Neural cell (in vitro differentiated cells): ENCODE results near the gene MYBPC3. TPM values are rescaled to one million over a fixed set of nuclear protein-coding genes. Genes with fewer than 3 reads are reported as not detected.

Experiments
- H2AFZ ChIP-seq: fragments of 200-600, 300-800 bp; sonication (generic), shearing (Covaris generic); 2 replicates; pipeline ENCODE4 v1.6.0; 2014; ENCODE audit warnings: low read depth, mild to moderate bottlenecking, antibody characterized with exemption, low read length, moderate library complexity
- H3F3A ChIP-seq: fragments of 200-600 bp; shearing (Covaris generic); 2 replicates; pipeline ENCODE4 v1.6.1; 2016; ENCODE audit warnings: mild to moderate bottlenecking, moderate library complexity, mixed read lengths, antibody characterized with exemption, low read length; ENCODE audit not compliant: insufficient read depth, poor library complexity, severe bottlenecking
- H3K27ac ChIP-seq: fragments of 200-600, 300-800 bp; sonication (generic), shearing (Covaris generic); 2 replicates; pipeline ENCODE4 v1.5.1; 2014; ENCODE audit warnings: mild to moderate bottlenecking, low read length, moderate library complexity
- H3K27me3 ChIP-seq: fragments of 300-800, 200-600 bp; sonication (generic), shearing (Covaris generic); 2 replicates; pipeline ENCODE4 v1.6.0; 2014; ENCODE audit warnings: mild to moderate bottlenecking, low read depth, low read length, moderate library complexity; ENCODE audit not compliant: insufficient read depth
- H3K36me3 ChIP-seq: fragments of 300-800, 200-600 bp; sonication (generic), shearing (Covaris generic); 2 replicates; pipeline ENCODE4 v1.5.1; 2014; ENCODE audit warnings: mild to moderate bottlenecking, antibody characterized with exemption, low read length, moderate library complexity; ENCODE audit not compliant: insufficient read depth
- H3K4me2 ChIP-seq: fragments of 300-800, 200-600 bp; sonication (generic), shearing (Covaris generic); 2 replicates; pipeline ENCODE4 v1.6.0; 2014; ENCODE audit warnings: mild to moderate bottlenecking, low read length
- H3K4me3 ChIP-seq: fragments of 300-800, 200-600 bp; sonication (generic), shearing (Covaris generic); 2 replicates; pipeline ENCODE4 v1.5.1; 2014; ENCODE audit warnings: mild to moderate bottlenecking, low read length, moderate library complexity
- H3K79me2 ChIP-seq: fragments of 200-600 bp; shearing (Covaris generic); replicated peaks from 2 replicates; pipeline ENCODE4 v1.6.0; 2014; ENCODE audit warnings: mild to moderate bottlenecking, low read length, moderate library complexity; ENCODE audit not compliant: insufficient read depth
- H3K9ac ChIP-seq: fragments of 300-800, 200-600 bp; sonication (generic), shearing (Covaris generic); 2 replicates; pipeline ENCODE4 v1.6.1; 2016; ENCODE audit warnings: mild to moderate bottlenecking, low read length, mixed read lengths
- H3K9me2 ChIP-seq: fragments of 200-600 bp; shearing (Covaris generic); 2 replicates; pipeline ENCODE4 v1.6.1; 2016; ENCODE audit warnings: mild to moderate bottlenecking, low read length, mixed read lengths; ENCODE audit not compliant: insufficient read depth
- H3K9me3 ChIP-seq: fragments of 200-600, 300-800 bp; sonication (generic), shearing (Covaris generic); 2 replicates; pipeline ENCODE4 v1.6.1; 2016; ENCODE audit warnings: mild to moderate bottlenecking, mixed run types, low read length, moderate library complexity, mixed read lengths
- H4K20me1 ChIP-seq: fragments of 200-600 bp; shearing (Covaris generic); 2 replicates; pipeline ENCODE4 v1.6.1; 2016; ENCODE audit warnings: mild to moderate bottlenecking, mixed run types; ENCODE audit not compliant: insufficient read depth
- EP300 ChIP-seq: fragments of 450-650 bp; conservative IDR thresholded peaks from 2 replicates; pipeline ENCODE4 v1.6.1; 2014; ENCODE audit warnings: antibody characterized with exemption, mild to moderate bottlenecking, moderate library complexity; ENCODE audit not compliant: poor library complexity, severe bottlenecking
- EZH2 ChIP-seq: fragments of 200-600, 300-800 bp; shearing (Covaris generic), sonication (generic); IDR thresholded peaks from 2 replicates; pipeline ENCODE4 v1.6.1; 2014; ENCODE audit warnings: antibody characterized with exemption, low read length, borderline replicate concordance, mild to moderate bottlenecking; ENCODE audit not compliant: insufficient read depth, poor library complexity, severe bottlenecking
- MXI1 ChIP-seq: fragments of 450-650 bp; conservative IDR thresholded peaks from 2 replicates; pipeline ENCODE4 v1.6.1; 2014; ENCODE audit warnings: antibody characterized with exemption, mild to moderate bottlenecking; ENCODE audit not compliant: poor library complexity, severe bottlenecking
- POLR2AphosphoS5 ChIP-seq: IDR thresholded peaks from 2 replicates; pipeline ENCODE4 v1.6.1; 2012
- RAD21 ChIP-seq: fragments of 450-650 bp; conservative IDR thresholded peaks from 2 replicates; pipeline ENCODE4 v1.6.1; 2014; ENCODE audit warnings: antibody characterized with exemption, mild to moderate bottlenecking, moderate library complexity
- SMC3 ChIP-seq: fragments of 450-650 bp; conservative IDR thresholded peaks from 2 replicates; pipeline ENCODE4 v1.6.1; 2014; ENCODE audit warnings: antibody characterized with exemption, mild to moderate bottlenecking, moderate library complexity; ENCODE audit not compliant: poor library complexity
- TAF1 ChIP-seq: IDR thresholded peaks from 2 replicates; pipeline ENCODE4 v1.6.1; 2012; ENCODE audit warnings: low read depth
- polyA plus RNA-seq: library from polyadenylated mRNA; depleted of rRNA; stranded (reverse); fragments of >200 nt; gene quantifications from 2 replicates; pipeline ENCODE4 v1.2.3, GENCODE V29; 2014
- TF ChIP-seq, protein P1 (sequence below): IDR thresholded peaks from 2 replicates; pipeline ENCODE4 v1.6.1; 2012; ENCODE audit warnings: borderline replicate concordance
- TF ChIP-seq, protein P2 (sequence below): fragments of 450-650 bp; IDR thresholded peaks from 2 replicates; pipeline ENCODE4 v1.5.1; 2014; ENCODE audit warnings: antibody characterized with exemption, mild to moderate bottlenecking, moderate library complexity; ENCODE audit not compliant: poor library complexity, severe bottlenecking

Gene MYBPC3
- polyA plus RNA-seq, 1 donor from 2014 or later, result not detected

DNA sequence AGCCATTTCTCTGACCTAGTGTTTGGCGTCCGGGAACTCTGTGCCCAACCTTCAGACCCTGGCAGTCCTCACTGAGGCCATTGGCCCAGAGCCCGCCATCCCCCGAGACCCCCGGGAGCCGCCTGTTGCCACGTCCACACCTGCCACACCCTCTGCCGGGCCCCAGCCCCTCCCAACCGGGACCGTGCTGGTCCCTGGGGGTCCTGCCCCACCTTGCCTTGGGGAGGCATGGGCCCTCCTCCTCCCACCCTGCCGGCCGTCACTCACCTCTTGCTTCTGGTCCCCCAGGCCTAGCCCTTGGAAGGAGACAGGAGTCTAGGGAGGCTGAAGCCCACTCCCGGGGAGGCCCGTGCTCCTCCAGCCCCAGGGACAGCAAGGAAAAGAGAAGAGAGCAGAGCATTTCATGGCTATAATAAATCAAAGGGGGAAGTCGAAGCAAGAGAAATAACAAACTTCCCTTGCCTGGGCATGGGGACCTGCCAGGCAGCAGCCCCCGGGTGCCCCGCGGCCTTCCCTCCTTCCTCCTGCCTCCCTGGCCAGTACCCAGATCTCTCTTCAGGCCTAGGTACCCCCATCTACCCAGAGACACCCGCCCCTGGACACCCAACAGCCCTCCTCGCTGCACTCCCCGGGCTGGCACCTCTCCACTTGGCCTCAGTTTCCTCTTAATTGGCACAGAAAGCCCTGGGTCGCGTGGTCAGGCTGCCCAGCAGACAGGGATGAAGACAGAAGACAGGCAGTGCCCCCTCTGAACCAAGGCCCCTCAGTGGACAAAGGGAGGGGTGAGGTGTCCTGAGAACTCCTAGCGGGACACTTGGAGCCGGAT, 42.9 kb upstream of the MYBPC3 start:
- H3K27me3 ChIP-seq, result no peaks in the 10 kb centered on the region
- H3K9me2 ChIP-seq, result no peaks in the 10 kb centered on the region
- H4K20me1 ChIP-seq, result no peaks in the 10 kb centered on the region
- H3K9ac ChIP-seq, result no peak overlapping the region
- H3F3A ChIP-seq, result no peaks in the 10 kb centered on the region
- H3K4me2 ChIP-seq, result no peak overlapping the region
- H2AFZ ChIP-seq, result no peak overlapping the region
- TF ChIP-seq, protein P1, sequence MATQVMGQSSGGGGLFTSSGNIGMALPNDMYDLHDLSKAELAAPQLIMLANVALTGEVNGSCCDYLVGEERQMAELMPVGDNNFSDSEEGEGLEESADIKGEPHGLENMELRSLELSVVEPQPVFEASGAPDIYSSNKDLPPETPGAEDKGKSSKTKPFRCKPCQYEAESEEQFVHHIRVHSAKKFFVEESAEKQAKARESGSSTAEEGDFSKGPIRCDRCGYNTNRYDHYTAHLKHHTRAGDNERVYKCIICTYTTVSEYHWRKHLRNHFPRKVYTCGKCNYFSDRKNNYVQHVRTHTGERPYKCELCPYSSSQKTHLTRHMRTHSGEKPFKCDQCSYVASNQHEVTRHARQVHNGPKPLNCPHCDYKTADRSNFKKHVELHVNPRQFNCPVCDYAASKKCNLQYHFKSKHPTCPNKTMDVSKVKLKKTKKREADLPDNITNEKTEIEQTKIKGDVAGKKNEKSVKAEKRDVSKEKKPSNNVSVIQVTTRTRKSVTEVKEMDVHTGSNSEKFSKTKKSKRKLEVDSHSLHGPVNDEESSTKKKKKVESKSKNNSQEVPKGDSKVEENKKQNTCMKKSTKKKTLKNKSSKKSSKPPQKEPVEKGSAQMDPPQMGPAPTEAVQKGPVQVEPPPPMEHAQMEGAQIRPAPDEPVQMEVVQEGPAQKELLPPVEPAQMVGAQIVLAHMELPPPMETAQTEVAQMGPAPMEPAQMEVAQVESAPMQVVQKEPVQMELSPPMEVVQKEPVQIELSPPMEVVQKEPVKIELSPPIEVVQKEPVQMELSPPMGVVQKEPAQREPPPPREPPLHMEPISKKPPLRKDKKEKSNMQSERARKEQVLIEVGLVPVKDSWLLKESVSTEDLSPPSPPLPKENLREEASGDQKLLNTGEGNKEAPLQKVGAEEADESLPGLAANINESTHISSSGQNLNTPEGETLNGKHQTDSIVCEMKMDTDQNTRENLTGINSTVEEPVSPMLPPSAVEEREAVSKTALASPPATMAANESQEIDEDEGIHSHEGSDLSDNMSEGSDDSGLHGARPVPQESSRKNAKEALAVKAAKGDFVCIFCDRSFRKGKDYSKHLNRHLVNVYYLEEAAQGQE, result no peak
- no peak for TF ChIP-seq SMC3
- no peaks in the 10 kb centered on the region for H3K36me3 ChIP-seq
- H3K79me2 ChIP-seq, result no peaks in the 10 kb centered on the region
- no peak overlapping the region for H3K4me3 ChIP-seq
- no peaks in the 10 kb centered on the region for H3K9me3 ChIP-seq
- no peak overlapping the region for H3K27ac ChIP-seq

DNA sequence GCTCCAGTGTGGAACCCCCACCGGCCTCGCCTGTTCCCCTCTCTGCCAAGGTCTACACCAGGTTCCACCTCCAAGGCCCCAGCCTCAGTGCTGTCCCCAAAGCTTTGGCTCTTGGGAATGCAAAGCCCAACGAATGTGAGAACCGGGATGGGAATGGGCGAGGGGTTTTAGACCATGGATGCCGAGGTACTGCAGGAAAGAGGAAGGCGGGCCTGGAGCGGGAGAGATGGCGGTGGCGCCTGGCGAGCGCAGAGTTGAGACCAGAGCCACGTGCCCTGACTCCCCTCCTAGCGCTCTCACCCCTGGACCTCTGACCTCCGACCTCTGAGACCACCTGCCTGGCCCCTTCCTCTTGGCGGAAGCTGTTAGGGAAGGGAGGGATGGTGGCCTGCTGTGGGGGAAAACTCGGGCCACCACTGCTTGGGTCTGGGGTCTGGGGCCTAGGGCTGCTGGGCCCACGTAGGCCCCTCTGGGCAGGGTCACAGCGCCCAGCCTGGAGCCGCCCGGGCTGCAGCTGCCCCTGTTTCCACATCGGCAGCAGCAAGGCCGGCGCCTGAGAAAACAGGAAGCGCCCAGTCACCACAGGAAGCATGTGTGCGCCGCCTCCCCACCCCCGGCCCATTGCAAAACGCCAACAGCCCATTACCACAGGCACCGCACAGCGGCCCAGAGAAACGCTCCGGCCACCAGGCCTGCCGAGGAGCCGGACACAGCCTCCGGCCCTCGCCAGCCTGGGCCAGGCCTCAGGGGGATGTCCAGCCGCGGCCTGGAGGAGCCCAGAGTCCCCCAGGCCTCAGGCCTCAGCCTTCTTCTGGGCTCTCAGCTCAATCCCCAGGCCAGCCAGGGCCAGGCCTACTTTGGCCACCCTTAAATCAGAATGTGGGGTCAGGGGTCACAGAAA, 42.1 kb upstream of the MYBPC3 start:
- Histone ChIP-seq H4K20me1 (no peaks in the 10 kb centered on the region), H3K27ac (no peak overlapping the region), H3K27me3 (no peaks in the 10 kb centered on the region), H3F3A (no peaks in the 10 kb centered on the region), H3K4me3 (no peak overlapping the region), H3K9me3 (no peaks in the 10 kb centered on the region), H3K9ac (no peak overlapping the region), H3K9me2 (no peaks in the 10 kb centered on the region), H3K79me2 (no peaks in the 10 kb centered on the region), H3K36me3 (no peaks in the 10 kb centered on the region), H2AFZ (no peak overlapping the region), H3K4me2 (no peak overlapping the region)
- TF ChIP-seq EP300, result no peak
- TF ChIP-seq, protein P1, result no peak
- no peak for TF ChIP-seq RAD21
- no peak for TF ChIP-seq TAF1
- no peak for TF ChIP-seq EZH2
- TF ChIP-seq, protein P2, sequence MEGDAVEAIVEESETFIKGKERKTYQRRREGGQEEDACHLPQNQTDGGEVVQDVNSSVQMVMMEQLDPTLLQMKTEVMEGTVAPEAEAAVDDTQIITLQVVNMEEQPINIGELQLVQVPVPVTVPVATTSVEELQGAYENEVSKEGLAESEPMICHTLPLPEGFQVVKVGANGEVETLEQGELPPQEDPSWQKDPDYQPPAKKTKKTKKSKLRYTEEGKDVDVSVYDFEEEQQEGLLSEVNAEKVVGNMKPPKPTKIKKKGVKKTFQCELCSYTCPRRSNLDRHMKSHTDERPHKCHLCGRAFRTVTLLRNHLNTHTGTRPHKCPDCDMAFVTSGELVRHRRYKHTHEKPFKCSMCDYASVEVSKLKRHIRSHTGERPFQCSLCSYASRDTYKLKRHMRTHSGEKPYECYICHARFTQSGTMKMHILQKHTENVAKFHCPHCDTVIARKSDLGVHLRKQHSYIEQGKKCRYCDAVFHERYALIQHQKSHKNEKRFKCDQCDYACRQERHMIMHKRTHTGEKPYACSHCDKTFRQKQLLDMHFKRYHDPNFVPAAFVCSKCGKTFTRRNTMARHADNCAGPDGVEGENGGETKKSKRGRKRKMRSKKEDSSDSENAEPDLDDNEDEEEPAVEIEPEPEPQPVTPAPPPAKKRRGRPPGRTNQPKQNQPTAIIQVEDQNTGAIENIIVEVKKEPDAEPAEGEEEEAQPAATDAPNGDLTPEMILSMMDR, result no peak
- no peak for TF ChIP-seq MXI1
- TF ChIP-seq SMC3, result no peak
- no peak for TF ChIP-seq POLR2AphosphoS5
